Pancreas (tissue), 10 donors: ENCODE measurements around the gene AP5M1. TPM values are rescaled to one million over a fixed set of nuclear protein-coding genes. Genes with fewer than 3 reads are reported as not detected.

Source experiments
- ATAC-seq, 4 donors: fragments of 200-7000 bp; cut with Tn5 transposase; one replicate each; pipeline versions ENCODE4 v1.8.0 to v1.9.1; 2020; ENCODE audit warnings: mild to moderate bottlenecking in 4 of 4, moderate library complexity in 4 of 4
- DNase-seq, 6 donors: peaks; one replicate each; pipeline ENCODE4 v3.0.0-alpha.2; 2020
- FAIRE-seq: peaks from 2 replicates; lab custom pipeline; 2012; peaks lifted over from hg19 to GRCh38; lab: Jason Lieb, UNC
- H3K27ac ChIP-seq, 4 donors: fragments of 200-600 bp; sonication (generic); 1 replicate in 3 of 4; 2 replicates in 1 of 4; pipeline versions ENCODE4 v1.5.0 to v1.8.0; 2020
- H3K27me3 ChIP-seq, 4 donors: fragments of 200-600 bp; one replicate each; pipeline ENCODE4 v1.8.0; 2021
- H3K36me3 ChIP-seq, 3 donors: fragments of 200-600 bp; sonication (generic) in 1 of 3; one replicate each; pipeline versions ENCODE4 v1.5.0 to v1.8.0; 2020 to 2021
- H3K4me1 ChIP-seq, 3 donors: fragments of 200-600 bp; one replicate each; pipeline ENCODE4 v1.8.0; 2021
- H3K4me3 ChIP-seq, 4 donors: fragments of 200-600 bp; sonication (generic) in 2 of 4; one replicate each; pipeline versions ENCODE4 v1.5.0 to v1.8.0; 2020 to 2021
- H3K9me3 ChIP-seq, 4 donors: fragments of 200-600 bp; one replicate each; pipeline ENCODE4 v1.8.0; 2021
- CTCF ChIP-seq, 4 donors: fragments of 200-600 bp; sonication (generic) in 3 of 4; IDR thresholded peaks; one replicate each; pipeline versions ENCODE4 v1.5.0 to v1.8.0; 2021; ENCODE audit warnings: antibody characterized with exemption in 4 of 4
- WGBS, 2 donors: extraction: QIAGEN DNeasy Blood & Tissue Kit; methylation state at CpG; one replicate each; pipeline ENCODE4 v1.1.7; 2013; 5-methylcytosine and 5-hydroxymethylcytosine counted together
- intact Hi-C, 3 donors: fragments of 100-400 bp; cut with DNase I; formaldehyde crosslinking; loops; one replicate each; pipeline versions ENCODE4 v1.11.1 to v1.14.2; 2022
- polyA plus RNA-seq, 2 donors: library from polyadenylated mRNA; stranded (reverse); fragments of 200-250 nt; gene quantifications; one replicate each; pipeline ENCODE4 v1.2.3, GENCODE V29; 2013
- total RNA-seq, 6 donors: library from RNA; stranded (reverse); fragmentation: NEBNext Ultra II Directional in 4 of 6; extraction: Animal tissue kit (Norgen Biotek cat#: 25700) in 4 of 6; gene quantifications; one replicate each; pipeline versions ENCODE4 v1.2.1 to v1.2.4, GENCODE V29; 2021 to 2023
- donor health status: healthy with polysubstance abuse.
- donor health status: DM: no; HTN: no; CAD: no; lungs with moderate emphysema.
- donor health status: DM: no; HTN: no; CAD: no.
- donor health status: control.
- donor health status: control.
- donor health status: Bipolar disorder and iron deficiency.
- donor health status: DM: yes; HTN: yes; CAD: no.
- donor health status: DM: no; HTN: no; CAD: no.
- donor health status: DM: no; HTN: no; CAD: no.
- donor health status: DM: yes; HTN: yes; CAD: no.

The AP5M1 gene
- total and polyA plus RNA-seq, 8 donors: 2.3 to 21.0 (median 10.6) TPM

GRCh38 chr14:57345106-57345505 is 76.3 kb downstream of the AP5M1 start:
- Histone ChIP-seq H3K9me3 (no peaks in the 10 kb centered on the region), H3K27me3 (no peaks in the 10 kb centered on the region), H3K4me1 (no peaks in the 10 kb centered on the region), H3K36me3 (no peaks in the 10 kb centered on the region), H3K4me3 (no peak overlapping the region), H3K27ac (no peak overlapping the region)
- WGBS, 2 donors: 68 to 79% methylated on average over 9 of the region's 9 CpGs
- intact Hi-C loops: no loop called here
- ATAC-seq (no peak), DNase-seq (no peak), FAIRE-seq (no peak)
- no peak for TF ChIP-seq CTCF (IDR thresholded peaks at IDR 0.05)

- Histone ChIP-seq H3K27me3 (no peaks in the 10 kb centered on the region), H3K36me3 (no peaks in the 10 kb centered on the region), H3K27ac (no peak overlapping the region), H3K4me1 (no peaks in the 10 kb centered on the region), H3K4me3 (no peak overlapping the region), H3K9me3 (no peaks in the 10 kb centered on the region)
- no peak for FAIRE-seq
- ATAC-seq: no peak
- intact Hi-C loops: no loop called here
- no peak for TF ChIP-seq CTCF (IDR thresholded peaks at IDR 0.05)
- WGBS, 2 donors: 33 to 38% methylated on average over 2 of the region's 2 CpGs
- no peak for DNase-seq
Measured at GRCh38 chr14:57346741-57347140, 78.0 kb downstream of the AP5M1 start.

Other genes with a start within 250 kb of the AP5M1 start
- gene EXOC5, start 66 bp upstream of the AP5M1 start, total RNA-seq: 10 to 100 TPM; 15.0 to 32.4 (median 21.3) TPM
- 1 to 10 TPM; 3.0 to 8.2 TPM for gene EXOC5, start 66 bp upstream of the AP5M1 start, polyA plus RNA-seq
- gene NAA30, start 121.6 kb downstream of the AP5M1 start, total RNA-seq: 10 to 100 TPM in 1 of 6 donors, 1 to 10 TPM in 5; 6.5 to 11.0 (median 7.7) TPM
- gene NAA30, start 121.6 kb downstream of the AP5M1 start, polyA plus RNA-seq: 1 to 10 TPM; 1.9 to 4.4 TPM
- 10 to 100 TPM; 17.1 to 41.7 (median 23.4) TPM for gene CCDC198, start 224.9 kb downstream of the AP5M1 start, total RNA-seq
- 100 to 1,000 TPM in 1 of 2 donors, 10 to 100 TPM in 1; 96.2 to 130 TPM for gene CCDC198, start 224.9 kb downstream of the AP5M1 start, polyA plus RNA-seq